GM19238 (cell line): ENCODE results near the gene CYP2C18.
"Not testable (repeated sequence)": the region's sequence is repeated elsewhere in the genome, so short reads cannot be mapped to it uniquely, and the experiment has no call there.

ENCODE experiments used
- DNase-seq: peaks from one replicate; pipeline ENCODE4 v3.0.0; 2011; ENCODE audit warnings: low spot score; ENCODE audit not compliant: insufficient read length

Gene CYP2C18

GRCh38 chr10:94747137-94747536 lies 63.6 kb downstream of the CYP2C18 start:
- DNase-seq = no peak

GRCh38 chr10:94747838-94748237 lies 64.3 kb downstream of the CYP2C18 start:
- no peak for DNase-seq

GRCh38 chr10:94757916-94758315 lies 74.4 kb downstream of the CYP2C18 start:
- no peak for DNase-seq

- DNase-seq = no peak
These were observed 77.2 kb downstream of the CYP2C18 start for GRCh38 chr10:94760586-94761178.

- DNase-seq = no peak
These were observed 78.9 kb downstream of the CYP2C18 start, which contains the start of gene CYP2C19 for GRCh38 chr10:94762393-94762792. Gene CYP2C19, plus strand, starts transcription at chr10:94762681. Its CDS starts 25 bp downstream, at chr10:94762706.

- DNase-seq = not testable (repeated sequence)
These were observed 91.9 kb downstream of the CYP2C18 start for GRCh38 chr10:94775425-94775824.

GRCh38 chr10:94777886-94778458 lies 94.4 kb downstream of the CYP2C18 start:
- DNase-seq = no peak

- no peak for DNase-seq
These were observed 97.3 kb downstream of the CYP2C18 start for GRCh38 chr10:94780844-94781243.

- no peak for DNase-seq
These were observed 100.7 kb downstream of the CYP2C18 start for GRCh38 chr10:94784256-94784655.

GRCh38 chr10:94785211-94785610 lies 101.7 kb downstream of the CYP2C18 start:
- no peak for DNase-seq
